ENCODE measurements around the gene SLC35E1.
"Not testable (repeated sequence)": the region's sequence is repeated elsewhere in the genome, so short reads cannot be mapped to it uniquely, and the experiment has no call there.

Gene SLC35E1

DNA sequence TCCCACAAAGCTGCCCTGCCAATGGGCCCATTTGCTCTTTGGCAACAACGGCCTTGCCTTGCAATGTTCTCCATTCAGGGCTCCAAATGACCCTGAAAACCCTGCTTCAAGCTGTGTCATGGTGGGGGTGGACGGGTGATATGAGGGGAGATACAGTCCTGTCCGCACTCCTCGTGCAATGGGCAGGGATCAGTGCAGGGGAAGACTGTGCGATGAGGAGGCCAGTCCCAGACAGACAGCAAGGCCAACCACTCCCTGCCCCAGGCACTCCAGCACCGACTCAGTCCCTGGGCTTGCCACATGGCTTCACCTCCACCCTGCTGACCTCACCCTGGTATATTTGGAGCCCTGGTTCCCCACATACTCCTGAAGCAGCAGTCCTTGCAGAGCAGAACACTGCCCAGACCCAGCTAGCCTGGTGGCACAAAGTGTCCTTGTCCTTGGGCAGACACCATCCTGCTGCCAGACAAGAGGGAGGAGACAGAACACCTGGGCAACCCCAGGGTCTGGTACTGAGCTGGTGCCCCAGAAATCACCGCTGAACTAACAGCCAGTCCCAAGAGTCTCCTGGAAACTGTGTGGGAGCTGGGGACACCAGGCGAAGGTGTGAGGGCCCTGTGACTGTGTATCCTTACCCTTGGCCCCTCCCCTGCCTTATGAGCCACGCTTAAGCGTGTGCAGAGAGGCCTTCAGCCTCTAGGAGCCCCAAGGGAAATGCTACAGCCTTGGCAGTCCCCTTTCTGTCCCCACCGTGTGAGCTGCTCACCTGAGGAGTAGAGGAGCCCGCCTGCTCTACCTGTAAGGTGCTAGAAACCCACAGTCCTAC, 9.1 kb upstream of the SLC35E1 start:
- no peak for DNase-seq

DNA sequence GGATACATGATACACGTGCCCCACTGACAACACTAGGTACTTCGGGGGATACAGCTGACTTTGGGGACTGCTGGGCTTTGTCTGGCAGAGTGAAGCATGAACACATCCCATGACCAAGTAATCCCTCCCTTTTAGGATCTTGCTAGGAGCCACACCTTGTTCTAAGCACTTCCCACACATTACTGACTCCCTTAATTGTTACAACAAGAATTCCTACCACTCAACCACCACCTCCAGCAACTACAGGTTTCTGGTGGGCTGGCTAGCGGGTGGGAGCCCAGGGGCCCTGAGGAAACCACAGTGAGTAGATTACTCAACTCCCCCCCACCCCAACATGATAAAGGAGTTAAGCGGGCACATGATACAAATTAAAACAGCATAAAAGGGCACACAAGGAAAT, 7.2 kb upstream of the SLC35E1 start:
- DNase-seq = no peak

DNA sequence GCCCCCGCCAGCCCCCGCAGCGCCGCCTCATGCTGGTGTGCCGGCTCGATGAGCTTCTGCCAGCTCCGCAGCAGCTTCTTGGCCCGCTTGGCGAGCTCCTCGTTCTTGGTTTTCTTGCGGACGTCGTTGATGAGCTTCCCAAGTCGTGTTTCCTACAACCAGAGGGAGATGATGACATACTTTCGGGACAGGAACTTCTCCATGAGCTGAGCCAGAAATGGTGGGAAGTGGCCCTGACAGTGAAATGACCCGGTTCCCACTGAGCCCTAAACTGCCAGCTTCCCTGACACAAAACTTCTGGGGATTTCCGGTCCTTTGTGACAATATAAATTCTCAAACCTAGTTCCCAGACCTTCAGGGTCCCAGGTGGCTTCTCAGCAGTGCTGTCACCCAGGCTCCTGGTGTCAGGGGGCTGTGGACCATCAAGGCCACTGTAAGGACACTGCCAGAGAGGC, 5.3 kb upstream of the SLC35E1 start:
- DNase-seq = no peak

DNA sequence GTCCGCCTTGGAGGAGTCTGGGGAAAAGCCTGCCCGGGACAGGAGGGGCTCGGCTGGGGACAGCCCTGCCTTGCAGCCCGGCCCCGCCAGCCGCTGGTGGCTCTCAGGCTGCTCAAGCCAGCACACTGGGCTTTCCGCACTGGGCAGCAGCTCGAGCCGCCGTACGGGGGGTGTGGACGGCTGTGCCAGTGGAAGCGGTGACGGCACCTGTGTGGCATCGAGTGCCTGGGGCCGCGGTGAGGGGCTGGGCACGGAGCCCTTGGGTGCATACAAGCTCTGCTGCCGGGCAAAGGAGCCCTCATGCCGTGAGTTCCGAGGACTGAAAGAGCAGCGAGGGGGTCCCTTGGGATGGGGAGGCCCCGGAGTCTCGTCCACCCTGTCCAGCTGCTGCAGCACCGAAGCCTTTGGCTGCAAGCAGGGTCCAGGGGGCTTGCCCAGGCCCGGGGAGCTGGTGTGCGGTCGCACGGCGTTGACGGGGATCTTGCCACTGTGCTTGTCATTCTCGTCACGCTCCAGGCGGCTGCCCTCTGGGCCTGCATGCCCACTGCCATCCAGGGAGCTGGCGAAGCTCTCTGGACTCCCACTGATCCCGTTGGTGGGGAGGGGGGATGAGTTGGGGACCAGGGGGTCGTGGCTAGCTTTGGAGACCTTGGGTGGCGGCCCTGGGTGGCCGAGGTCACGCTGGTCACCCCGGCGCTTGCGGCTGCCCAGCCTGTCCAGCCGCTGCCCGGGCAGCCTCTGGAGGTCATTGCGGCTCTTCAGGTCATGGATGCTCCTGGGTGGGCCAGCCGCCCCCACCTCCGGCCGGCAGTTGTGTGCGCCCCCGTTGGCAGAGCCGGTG, 4.7 kb upstream of the SLC35E1 start:
- no peak for DNase-seq

DNA sequence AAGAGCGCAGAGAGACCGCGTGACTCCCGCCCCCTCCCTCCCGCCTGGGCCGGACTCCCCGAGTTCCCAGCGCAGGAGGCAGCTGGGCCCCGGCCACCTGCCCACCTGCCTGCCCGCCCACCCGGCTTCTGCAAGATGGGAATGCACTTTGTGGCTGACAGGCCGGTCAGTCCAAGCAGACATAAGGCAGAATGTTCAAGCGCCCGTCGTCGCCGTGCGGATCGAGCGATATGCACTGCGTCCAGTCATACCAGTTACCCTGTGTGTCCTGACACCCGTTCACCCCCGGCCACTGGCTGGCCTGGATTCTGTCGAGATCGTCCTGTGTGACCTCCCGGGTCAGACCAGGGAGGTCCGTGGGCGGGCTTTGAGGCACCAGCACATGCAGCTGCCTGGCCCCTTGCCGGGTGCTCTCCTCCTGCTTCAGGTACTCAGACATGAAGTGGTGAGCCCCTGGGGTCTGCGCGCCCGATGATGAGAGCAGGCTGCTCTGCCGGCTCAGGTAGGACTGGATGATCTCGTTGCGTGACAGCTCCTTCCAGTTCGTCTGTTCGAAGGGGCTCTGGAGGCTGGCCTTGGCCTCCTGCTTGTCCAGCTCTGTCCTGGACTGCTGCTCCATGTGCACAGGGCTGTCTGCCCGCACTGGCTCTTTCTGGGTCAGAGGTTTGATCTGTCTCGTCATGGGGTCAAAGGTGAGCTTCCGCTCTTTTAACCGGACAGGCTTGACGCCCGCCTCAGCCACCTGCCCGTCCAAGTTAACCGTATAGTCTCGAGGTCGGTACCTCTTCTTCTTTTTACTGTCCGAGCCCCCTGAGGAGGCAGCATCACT, 3.9 kb upstream of the SLC35E1 start:
- DNase-seq = no peak

DNA sequence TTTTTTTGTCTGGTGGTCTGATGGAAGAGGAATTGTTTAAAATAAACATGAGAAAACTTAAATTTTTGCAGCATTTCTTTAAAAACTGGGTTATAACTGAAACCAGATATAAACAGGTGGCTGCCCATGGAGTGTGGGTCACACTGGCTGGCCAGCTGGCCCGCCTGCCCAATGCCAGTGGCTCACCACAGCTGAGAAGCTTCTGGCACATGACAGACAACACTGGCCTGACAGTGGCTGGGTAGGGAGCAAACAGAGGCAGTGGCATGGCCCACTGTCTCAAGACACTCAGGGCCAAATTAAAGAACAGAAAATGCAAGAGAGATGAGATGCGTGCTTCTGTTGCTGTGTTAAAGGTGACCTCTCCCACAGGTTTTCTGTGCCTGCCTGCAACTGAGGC, 3.1 kb upstream of the SLC35E1 start:
- no peak for DNase-seq

DNA sequence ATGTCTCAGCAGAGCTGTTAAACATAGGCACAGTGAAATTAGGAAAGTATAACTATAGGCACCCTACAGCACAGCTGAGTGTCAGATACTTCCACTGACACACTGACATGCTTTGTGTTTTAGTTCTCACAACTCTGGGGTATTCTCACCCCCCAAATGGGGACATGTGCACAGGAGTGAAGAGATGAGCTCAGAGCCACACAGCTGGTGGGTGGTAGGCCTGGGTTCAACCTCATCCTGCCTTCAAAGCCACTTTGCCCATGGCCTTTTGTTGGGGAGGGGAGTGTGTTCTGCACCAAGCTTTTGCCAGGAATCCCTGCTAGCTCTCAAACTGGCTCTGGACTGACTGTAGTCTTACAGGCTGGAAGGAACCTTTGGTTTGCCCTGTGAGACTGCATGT, 1.7 kb upstream of the SLC35E1 start:
- DNase-seq = no peak

DNA sequence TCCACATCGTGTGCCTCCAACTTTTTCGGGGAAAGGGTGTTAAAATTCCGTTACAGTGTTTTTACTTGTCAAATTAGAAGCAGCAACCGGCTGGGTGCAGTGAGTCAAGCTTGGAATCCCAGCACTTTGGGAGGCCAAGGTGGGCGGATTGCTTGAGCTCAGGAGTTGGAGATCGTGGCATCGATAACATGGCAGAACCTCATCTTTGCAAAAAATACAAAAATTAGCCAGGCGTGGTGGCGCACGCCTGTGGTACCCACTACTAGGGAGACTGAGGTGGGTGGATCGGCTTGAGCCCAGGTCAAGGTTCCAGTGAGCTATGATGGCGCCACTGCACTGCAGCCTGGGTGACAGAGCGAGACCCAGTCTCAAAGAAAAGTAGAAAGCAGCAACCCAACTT, 1.1 kb upstream of the SLC35E1 start:
- DNase-seq = no peak

DNA sequence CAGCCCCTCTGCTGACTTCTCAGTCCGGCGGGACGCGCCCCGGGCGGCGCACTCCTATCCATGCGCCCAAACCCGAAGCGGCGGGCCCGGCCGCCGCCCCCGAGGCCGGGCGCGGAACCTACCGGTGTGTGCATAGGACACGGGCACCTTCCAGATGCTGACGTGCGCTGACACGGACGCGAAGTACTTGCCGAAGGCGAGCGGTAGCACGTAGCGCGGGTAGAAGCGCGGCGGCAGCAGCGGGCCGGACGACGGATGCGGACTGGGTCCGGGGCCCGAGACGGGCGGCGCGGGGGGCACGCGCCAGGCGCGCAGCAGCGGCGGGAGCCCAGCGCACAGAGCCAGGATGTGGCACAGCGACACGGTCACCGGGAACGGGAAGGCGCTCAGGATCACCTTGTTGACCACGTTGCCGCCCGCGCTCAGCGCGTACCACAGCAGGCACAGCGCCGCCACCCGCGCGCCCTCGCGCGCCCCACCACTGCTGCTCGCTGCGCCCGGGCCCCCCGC, 338 bp downstream of the SLC35E1 start:
- peak; percentile 61 for DNase-seq

DNA sequence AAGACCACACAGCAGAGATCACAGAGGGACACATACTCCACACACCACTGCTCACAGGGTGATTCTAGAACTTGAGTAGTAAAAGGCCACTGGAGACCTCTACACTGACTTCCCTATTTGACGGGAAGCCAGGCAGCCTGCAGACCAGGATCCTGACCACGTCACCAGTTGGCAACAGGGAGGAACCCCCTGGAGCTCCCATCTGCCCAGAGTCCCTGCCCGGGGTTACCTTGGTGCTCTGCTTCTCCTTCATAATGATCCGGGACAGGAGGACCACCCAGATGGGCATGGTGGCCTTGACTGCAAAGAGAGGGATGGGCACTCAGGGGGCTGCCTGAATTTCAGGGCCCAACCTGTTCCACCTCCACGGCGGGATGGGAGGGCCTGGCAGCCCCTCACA, 932 bp downstream of the SLC35E1 start:
- DNase-seq = peak; percentile 55

DNA sequence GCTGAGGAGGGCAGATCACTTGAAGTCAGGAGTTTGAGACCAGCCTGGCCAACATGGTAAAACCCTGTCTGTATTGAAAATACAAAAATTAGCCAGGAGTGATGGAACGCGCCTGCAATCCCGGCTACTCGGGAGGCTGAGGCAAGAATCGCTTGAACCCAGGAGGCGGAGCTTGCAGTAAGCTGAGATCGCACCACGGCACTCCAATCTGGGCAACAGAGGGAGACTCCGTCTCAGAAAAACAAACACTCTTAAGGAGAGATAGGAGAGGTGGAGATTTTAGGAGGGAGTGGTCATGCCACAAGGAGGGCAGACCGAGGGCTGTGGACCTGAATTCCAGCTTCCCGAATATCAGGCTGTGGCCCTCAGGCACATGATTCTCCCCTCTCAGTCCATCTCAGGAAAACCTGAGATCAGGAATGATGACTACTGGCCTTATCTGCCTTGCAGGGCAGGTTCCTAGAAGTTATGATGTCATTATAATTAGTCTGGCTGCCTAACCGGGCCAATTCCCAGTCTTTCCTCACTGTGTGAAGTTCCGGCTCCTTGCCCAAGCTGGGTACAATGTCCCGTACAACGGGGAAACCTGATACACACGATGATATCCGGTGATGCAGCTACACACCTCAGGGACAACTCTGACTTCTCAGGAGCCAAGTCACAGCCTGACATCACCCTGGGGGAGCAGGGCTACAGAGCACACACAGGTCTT, 2.5 kb downstream of the SLC35E1 start:
- DNase-seq = no peak

DNA sequence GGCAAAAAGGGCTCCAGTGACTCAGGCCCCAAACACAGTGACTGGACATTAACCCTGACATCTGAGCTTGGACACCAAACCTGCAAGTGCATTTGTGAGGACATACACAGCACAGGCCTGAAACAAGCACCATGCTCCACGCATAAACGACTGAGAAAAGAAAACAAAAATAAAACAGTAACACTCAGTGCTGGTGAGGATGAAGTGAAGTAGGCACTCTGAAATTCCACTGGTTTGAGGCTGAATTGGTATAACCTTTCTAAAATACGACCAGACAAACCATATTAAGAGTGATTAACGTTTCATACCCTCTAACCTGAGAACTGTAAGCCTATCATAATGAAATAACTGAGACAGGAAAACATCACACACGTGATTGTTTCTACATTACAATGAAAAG, 5.5 kb downstream of the SLC35E1 start:
- DNase-seq = no peak

DNA sequence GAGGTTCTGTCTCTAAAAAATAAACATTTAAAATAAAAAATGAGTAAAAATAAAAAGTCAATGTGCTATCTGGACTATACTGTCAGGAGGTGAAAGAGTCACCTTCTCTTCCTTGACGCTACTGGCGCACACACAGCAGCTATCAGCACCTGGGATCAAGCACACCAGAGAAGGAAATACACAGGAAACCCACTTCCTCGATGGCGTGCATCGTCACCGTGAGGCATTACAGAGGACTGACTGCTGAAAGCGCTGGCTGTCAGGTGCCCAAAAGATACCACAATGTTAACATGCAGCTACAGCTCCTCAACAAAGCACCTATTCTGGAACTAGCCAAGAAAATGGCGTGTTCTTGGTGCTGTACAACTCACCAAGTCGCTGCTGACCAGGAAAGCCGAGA, 6.1 kb downstream of the SLC35E1 start:
- no peak for DNase-seq

DNA sequence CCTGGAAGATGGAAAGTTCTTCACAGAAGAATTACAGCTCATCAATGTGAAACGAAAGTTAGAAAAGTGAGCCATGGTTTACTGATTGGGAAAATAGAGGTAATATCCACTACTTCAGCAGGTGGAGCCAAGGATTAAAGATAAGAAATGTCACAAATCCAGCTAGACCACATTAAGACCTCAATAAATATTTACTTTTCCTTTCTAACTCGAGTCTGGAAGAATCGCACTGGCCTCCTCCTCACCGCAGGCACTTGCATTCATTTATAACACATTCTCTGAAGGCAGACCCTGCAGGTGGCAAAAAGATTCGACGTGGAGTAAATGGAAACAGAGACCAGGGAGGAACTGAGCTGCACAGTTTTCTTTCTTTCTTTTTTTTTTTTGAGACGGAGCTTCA, 7.4 kb downstream of the SLC35E1 start:
- DNase-seq = no peak

DNA sequence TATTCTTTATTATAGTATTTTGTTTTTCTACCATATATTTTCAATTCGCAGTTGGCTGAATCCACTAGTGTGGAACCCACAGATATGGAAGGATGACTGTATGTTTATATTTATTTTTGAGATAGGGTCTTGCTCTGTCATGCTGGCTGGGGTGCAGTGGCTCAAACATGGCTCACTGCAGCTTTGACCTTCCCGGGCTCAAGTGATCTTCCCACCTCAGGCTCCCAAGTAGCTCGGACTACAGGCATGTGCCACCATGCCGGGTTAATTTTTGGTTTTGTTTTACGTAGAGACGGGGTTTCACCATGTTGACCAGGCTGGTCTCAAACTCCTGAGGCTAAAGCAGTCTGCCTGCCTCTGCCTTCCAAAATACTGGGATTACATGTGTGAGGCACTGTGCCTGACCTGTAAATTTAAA, 9.6 kb downstream of the SLC35E1 start:
- DNase-seq = no peak

DNA sequence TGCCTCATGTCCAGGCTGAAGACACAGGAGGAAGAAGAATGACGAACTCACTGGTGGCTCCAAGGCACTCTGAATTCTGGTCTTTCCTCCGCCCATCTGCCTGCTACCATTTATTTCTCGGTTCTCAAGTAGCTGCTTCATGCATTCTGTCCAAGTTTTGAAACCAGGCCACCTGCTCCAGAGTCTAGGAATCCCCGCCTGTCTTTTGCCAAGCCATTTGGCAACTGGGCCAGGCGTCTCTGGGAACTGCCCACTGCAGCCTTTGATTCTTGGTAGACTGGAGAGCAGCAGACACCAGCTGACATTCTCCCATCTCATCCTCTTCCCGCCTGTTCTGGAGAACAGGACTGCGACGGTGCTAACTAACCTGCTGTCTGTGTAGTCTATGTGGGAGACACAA, 10.8 kb downstream of the SLC35E1 start:
- DNase-seq = no peak

DNA sequence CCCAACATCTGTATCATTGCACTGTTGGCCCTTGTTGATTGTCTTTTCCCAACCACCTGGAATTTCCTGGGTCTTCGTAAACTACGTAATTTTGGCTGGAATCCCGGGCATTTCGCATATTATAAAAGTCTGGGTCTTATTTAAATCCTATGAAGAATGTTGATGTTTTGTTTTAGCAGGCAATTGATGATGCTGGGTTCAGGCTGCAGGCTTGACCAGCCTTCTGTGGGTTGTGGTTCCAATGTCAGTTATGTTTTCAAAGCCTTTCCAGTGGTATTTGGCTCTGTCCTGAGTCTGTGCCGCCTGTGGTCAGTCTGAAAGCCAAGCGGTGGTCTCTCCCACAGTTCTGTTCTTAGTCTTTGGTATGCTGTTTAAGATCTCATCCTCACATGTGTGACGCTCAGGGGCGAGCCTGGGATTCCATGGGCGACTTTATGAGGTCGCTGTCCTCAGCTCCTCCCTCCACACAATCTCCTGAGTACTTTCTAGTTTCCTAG, 12.4 kb downstream of the SLC35E1 start:
- DNase-seq = no peak

DNA sequence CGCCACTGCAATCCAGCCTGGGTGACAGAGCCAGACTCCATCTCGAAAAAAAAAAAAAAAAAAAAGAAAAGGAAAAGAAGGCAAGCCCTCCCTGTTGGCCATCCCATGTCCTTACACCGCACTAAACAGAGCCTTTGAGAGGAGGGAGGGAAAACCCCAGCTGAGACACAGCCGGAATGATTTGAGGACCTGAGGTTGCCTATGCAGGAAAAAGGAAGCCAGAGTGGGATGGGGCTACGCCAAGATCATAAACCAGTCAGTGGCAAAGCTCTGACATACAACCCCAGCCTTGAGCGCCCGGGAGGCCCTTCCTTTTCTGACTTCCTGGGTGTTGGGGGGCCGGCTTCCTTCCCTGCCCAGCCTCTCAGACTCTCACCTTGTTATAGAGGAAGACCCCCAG, 17.4 kb downstream of the SLC35E1 start:
- no peak for DNase-seq

DNA sequence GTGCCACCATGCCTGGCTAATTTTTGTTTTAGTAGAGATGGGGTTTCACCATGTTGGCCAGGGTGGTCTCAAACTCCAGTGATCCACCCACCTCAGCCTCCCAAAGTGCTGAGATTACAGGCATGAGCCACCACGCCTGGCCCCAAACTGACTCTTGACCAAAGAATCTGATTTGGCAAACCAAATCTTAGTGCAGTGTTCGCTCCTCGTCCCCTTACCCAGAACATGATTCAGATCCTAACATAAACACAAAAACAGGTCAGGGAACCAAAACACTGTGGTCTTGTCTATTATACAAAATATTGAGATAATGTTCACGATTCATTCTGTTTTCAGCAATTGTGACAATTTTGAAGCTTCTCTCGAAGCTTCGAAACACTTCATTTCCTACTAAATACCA, 20.3 kb downstream of the SLC35E1 start:
- not testable (repeated sequence) for DNase-seq

DNA sequence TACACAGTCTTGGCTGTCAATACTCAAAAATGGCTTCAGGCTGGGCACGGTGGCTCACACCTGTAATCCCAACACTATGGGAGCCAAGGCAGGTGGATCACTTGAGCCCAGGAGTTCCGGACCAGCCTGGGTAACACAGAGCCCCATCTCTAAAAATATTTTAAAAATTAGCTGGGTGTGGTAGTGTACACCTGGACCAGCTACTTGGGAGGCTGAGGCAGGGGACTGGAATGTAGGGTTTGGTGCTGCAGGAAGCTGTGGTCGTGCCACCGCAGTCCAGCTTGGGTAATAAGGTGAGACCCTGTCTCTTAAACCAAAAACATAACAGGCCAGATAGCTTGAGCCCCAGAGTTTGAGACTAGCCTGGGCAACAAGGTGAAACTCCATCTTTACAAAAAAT, 23.3 kb downstream of the SLC35E1 start:
- DNase-seq = no peak

DNA sequence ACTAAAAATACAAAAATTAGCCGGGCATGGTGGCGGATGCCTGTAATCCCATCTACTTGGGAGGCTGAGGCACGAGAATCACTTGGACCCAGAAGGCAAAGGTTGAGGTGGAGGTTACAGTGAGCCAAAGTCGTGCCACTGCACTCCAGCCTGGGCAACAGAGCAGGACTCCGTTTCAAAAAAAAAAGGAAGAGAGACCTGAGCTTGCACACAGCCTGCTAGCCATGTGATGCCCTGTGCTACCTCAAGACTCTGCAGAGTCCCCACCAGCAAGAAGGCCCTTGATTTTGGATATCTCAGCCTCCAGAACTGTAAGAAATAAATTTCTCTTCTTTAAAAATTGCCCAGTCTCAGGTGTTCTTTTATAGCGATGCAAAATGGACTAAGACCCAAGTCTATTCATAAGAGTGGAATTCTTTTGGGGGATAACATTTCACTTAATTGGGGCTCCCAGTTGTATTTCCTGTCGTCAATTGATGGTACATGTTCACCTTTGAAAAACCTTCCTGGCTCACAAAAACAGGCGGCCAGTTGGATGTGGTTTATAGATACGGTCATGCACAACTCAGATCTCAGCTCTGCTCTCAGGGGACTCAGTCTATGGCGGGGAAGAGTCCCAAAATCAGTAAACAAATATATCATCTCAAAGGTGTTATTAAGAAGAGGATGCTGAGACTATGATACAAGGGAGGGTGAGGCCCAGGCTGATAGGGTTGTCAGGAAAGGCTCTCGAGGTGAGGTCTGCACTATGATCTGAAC, 27.6 kb downstream of the SLC35E1 start:
- DNase-seq = no peak
